A673 (cell line): Measurements from ENCODE around the gene HMGCS2. TPM values are rescaled to one million over a fixed set of nuclear protein-coding genes. Genes with fewer than 3 reads are reported as not detected.
A peak's percentile ranks its signal among the peaks of the same experiment; 100 is the strongest.

Source experiments
- BruUV-seq: library from RNA; stranded (reverse); fragments of 400-500 nt; replicated peaks from 2 replicates; lab custom pipeline; 2021; lab: Mats Ljungman, UMichigan
- CTCF ChIA-PET: fragments of 300-600 bp; sonication (Branson Sonifier 250); formaldehyde crosslinking; loops from one replicate; lab custom pipeline; 2022; ENCODE audit warnings: antibody characterized with exemption; lab: Charles Lee
- POLR2A ChIA-PET: fragments of 300-600 bp; sonication (Branson Sonifier 250); formaldehyde crosslinking; loops from one replicate; lab custom pipeline; 2022; ENCODE audit warnings: antibody characterized with exemption; ENCODE audit not compliant: low non-redundant PET; lab: Charles Lee
- DNase-seq: peaks from one replicate; pipeline ENCODE4 v3.0.0-alpha.2; 2015; ENCODE audit warnings: low spot score
- H3K27ac ChIP-seq: fragments of 200-600 bp; sonication (generic); 2 replicates; pipeline ENCODE4 v1.5.1; 2016; ENCODE audit warnings: mixed run types, low read depth, mild to moderate bottlenecking, mixed read lengths, antibody characterized with exemption, low read length; ENCODE audit not compliant: poor library complexity, severe bottlenecking
- H3K27me3 ChIP-seq: fragments of 200-600 bp; sonication (generic); replicated peaks from 2 replicates; pipeline ENCODE4 v1.6.1; 2017; ENCODE audit warnings: mixed run types, low read depth, mild to moderate bottlenecking, mixed read lengths, antibody characterized with exemption, low read length; ENCODE audit not compliant: insufficient read depth, poor library complexity
- H3K36me3 ChIP-seq: fragments of 200-600 bp; sonication (generic); 2 replicates; pipeline ENCODE4 v1.6.1; 2016; ENCODE audit warnings: mixed run types, mild to moderate bottlenecking, mixed read lengths, antibody characterized with exemption, low read length; ENCODE audit not compliant: insufficient read depth, poor library complexity, severe bottlenecking
- H3K4me1 ChIP-seq: fragments of 200-600 bp; sonication (generic); 2 replicates; pipeline ENCODE4 v1.6.1; 2017; ENCODE audit warnings: mixed run types, mild to moderate bottlenecking, mixed read lengths, antibody characterized with exemption, low read length; ENCODE audit not compliant: insufficient read depth, poor library complexity, severe bottlenecking
- H3K4me3 ChIP-seq: fragments of 200-600 bp; sonication (generic); 2 replicates; pipeline ENCODE4 v1.5.1; 2016; ENCODE audit warnings: low read depth, mixed run types, mild to moderate bottlenecking, mixed read lengths, low read length; ENCODE audit not compliant: poor library complexity, severe bottlenecking
- H3K9me3 ChIP-seq: fragments of 200-600 bp; sonication (generic); 2 replicates; pipeline ENCODE4 v1.6.1; 2016; ENCODE audit warnings: mixed run types, low read depth, mild to moderate bottlenecking, mixed read lengths, antibody characterized with exemption, low read length; ENCODE audit not compliant: poor library complexity, severe bottlenecking
- EZH2 ChIP-seq: fragments of 200-600 bp; sonication (generic); IDR thresholded peaks from 2 replicates; pipeline ENCODE4 v1.6.1; 2017; ENCODE audit warnings: borderline replicate concordance, low read depth, mild to moderate bottlenecking, mixed read lengths, antibody characterized with exemption, low read length; ENCODE audit not compliant: poor library complexity, severe bottlenecking
- intact Hi-C: fragments of 100-400 bp; cut with micrococcal nuclease; formaldehyde crosslinking; loops from one replicate; pipeline ENCODE4 v1.10.0; 2022; ENCODE audit not compliant: unreplicated experiment
- total RNA-seq: library from RNA; stranded (reverse); gene quantifications from 2 replicates; pipeline ENCODE4 v1.2.3, GENCODE V29; 2021
- TF ChIP-seq, protein P1 (sequence below): fragments of 300-800, 200-600 bp; sonication (generic); conservative IDR thresholded peaks from 2 replicates; pipeline ENCODE4 v1.5.1; 2017; ENCODE audit warnings: low read depth, mild to moderate bottlenecking, antibody characterized with exemption, low read length, moderate library complexity, mixed read lengths

Gene HMGCS2
- total RNA-seq, 1 experiment from 2014 or later, result not detected

GRCh38 chr1:119815928-119816327, 47.2 kb upstream of the HMGCS2 start:
- H3K9me3 ChIP-seq, result no peaks in the 10 kb centered on the region
- no peak overlapping the region for H3K4me3 ChIP-seq
- no peaks in the 10 kb centered on the region for H3K27me3 ChIP-seq
- no peak for TF ChIP-seq EZH2
- TF ChIP-seq, protein P1, sequence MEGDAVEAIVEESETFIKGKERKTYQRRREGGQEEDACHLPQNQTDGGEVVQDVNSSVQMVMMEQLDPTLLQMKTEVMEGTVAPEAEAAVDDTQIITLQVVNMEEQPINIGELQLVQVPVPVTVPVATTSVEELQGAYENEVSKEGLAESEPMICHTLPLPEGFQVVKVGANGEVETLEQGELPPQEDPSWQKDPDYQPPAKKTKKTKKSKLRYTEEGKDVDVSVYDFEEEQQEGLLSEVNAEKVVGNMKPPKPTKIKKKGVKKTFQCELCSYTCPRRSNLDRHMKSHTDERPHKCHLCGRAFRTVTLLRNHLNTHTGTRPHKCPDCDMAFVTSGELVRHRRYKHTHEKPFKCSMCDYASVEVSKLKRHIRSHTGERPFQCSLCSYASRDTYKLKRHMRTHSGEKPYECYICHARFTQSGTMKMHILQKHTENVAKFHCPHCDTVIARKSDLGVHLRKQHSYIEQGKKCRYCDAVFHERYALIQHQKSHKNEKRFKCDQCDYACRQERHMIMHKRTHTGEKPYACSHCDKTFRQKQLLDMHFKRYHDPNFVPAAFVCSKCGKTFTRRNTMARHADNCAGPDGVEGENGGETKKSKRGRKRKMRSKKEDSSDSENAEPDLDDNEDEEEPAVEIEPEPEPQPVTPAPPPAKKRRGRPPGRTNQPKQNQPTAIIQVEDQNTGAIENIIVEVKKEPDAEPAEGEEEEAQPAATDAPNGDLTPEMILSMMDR, result no peak
- H3K4me1 ChIP-seq, result peaks cover 12% of the 10 kb centered on the region
- intact Hi-C loops, result no loop called here
- DNase-seq, result no peak
- no peaks in the 10 kb centered on the region for H3K36me3 ChIP-seq
- no peak overlapping the region for H3K27ac ChIP-seq
- ChIA-PET POLR2A (no interaction called here), CTCF (no interaction called here)
- no TSS peak for BruUV-seq

- no peak for TF ChIP-seq EZH2
- TF ChIP-seq, protein P1, result no peak
- peak; percentile 22 for DNase-seq
- Histone ChIP-seq H3K4me1 (peaks cover 12% of the 10 kb centered on the region), H3K27me3 (no peaks in the 10 kb centered on the region), H3K9me3 (no peaks in the 10 kb centered on the region), H3K27ac (no peak overlapping the region), H3K4me3 (no peak overlapping the region), H3K36me3 (no peaks in the 10 kb centered on the region)
- ChIA-PET CTCF (no interaction called here), POLR2A (no interaction called here)
- no TSS peak for BruUV-seq
- intact Hi-C loops, result no loop called here
These were observed 46.7 kb upstream of the HMGCS2 start for GRCh38 chr1:119815361-119815760.

DNA sequence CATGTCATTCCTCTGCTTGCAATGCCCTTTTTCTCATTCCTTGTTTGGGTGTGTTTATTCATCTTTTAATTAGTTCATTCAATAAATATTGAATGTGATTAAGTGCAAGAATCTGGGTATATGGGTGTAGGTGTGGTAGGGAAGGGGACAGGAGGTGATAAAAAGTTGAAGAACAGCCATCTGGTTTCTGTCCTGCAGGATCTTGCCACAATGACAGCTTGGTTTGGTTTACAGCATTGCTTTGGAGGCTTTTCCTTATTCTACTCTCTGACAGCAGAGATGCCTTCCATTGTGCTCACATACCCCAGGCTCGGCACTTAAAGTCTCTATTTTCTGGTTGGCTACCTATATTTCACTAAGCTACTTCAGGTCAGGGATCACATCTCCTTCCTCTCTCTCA, 45.6 kb upstream of the HMGCS2 start:
- Histone ChIP-seq H3K27ac (no peak overlapping the region), H3K36me3 (no peaks in the 10 kb centered on the region), H3K27me3 (no peaks in the 10 kb centered on the region), H3K4me1 (peaks cover 12% of the 10 kb centered on the region), H3K4me3 (no peak overlapping the region), H3K9me3 (no peaks in the 10 kb centered on the region)
- CTCF ChIA-PET, result no interaction called here
- DNase-seq, result no peak
- POLR2A ChIA-PET, result interaction anchor here (0.6 kb wide), 1 partner anchor 888 kb away, joined by 4 read pairs; no protein-coding TSS in a partner anchor
- no TSS peak for BruUV-seq
- TF ChIP-seq, protein P1, result no peak
- no peak for TF ChIP-seq EZH2
- intact Hi-C loops, result no loop called here
